H1 (cell line): Measurements from ENCODE around the gene MYL6. TPM values are rescaled to one million over a fixed set of nuclear protein-coding genes. Genes with fewer than 3 reads are reported as not detected.

Source experiments
- CTCF ChIA-PET: fragments of 300-600 bp; sonication (Branson Sonifier 250); formaldehyde crosslinking; loops from one replicate; lab custom pipeline; 2021; ENCODE audit not compliant: partially characterized antibody; lab: Charles Lee
- POLR2A ChIA-PET: fragments of 300-600 bp; sonication (Branson Sonifier 250); formaldehyde crosslinking; loops from one replicate; lab custom pipeline; 2021; ENCODE audit warnings: inconsistent platforms; ENCODE audit not compliant: partially characterized antibody; lab: Charles Lee
- DNase-seq, 2 experiments: peaks; one replicate each; pipeline versions ENCODE4 v3.0.0 to v3.0.0-alpha.2; 2010 to 2022; ENCODE audit warnings: low spot score in 2 of 2, low read depth in 1 of 2, mixed read lengths in 1 of 2
- FAIRE-seq: peaks from 2 replicates; lab custom pipeline; 2011; peaks lifted over from hg19 to GRCh38; lab: Jason Lieb, UNC
- H2AFZ ChIP-seq: 2 replicates; pipeline ENCODE4 v1.8.1; 2012; ENCODE audit warnings: low read length, inconsistent platforms
- H2AK5ac ChIP-seq: 2 replicates; pipeline ENCODE4 v1.6.1; 2013; ENCODE audit warnings: low read depth, low read length
- H2BK120ac ChIP-seq: replicated peaks from 2 replicates; pipeline ENCODE3; 2013; ENCODE audit warnings: low read depth, low read length, inconsistent platforms
- H2BK12ac ChIP-seq: 2 replicates; pipeline ENCODE4 v1.6.1; 2013; ENCODE audit warnings: low read depth, low read length
- H2BK15ac ChIP-seq: 2 replicates; pipeline ENCODE4 v1.6.1; 2013; ENCODE audit warnings: low read length
- H2BK20ac ChIP-seq: 2 replicates; pipeline ENCODE4 v1.6.1; 2013; ENCODE audit warnings: low read length
- H2BK5ac ChIP-seq: 2 replicates; pipeline ENCODE4 v1.6.1; 2013; ENCODE audit warnings: low read depth, low read length
- H3K14ac ChIP-seq: 2 replicates; pipeline ENCODE4 v1.6.1; 2013; ENCODE audit warnings: inconsistent platforms; ENCODE audit not compliant: insufficient read length
- H3K18ac ChIP-seq: 2 replicates; pipeline ENCODE4 v1.6.1; 2013; ENCODE audit warnings: low read length; ENCODE audit errors: extremely low read depth
- H3K23ac ChIP-seq: 2 replicates; pipeline ENCODE4 v1.6.1; 2013; ENCODE audit warnings: inconsistent platforms; ENCODE audit not compliant: insufficient read length
- H3K23me2 ChIP-seq: 2 replicates; pipeline ENCODE4 v1.6.1; 2013; ENCODE audit warnings: low read depth, low read length
- H3K27ac ChIP-seq: 2 replicates; pipeline ENCODE4 v1.6.1; 2011; ENCODE audit warnings: low read depth, low read length, inconsistent platforms
- H3K27me3 ChIP-seq, 4 experiments: replicated peaks in 1 of 4; 1 replicate in 1 of 4; 2 replicates in 3 of 4; pipeline versions ENCODE4 v1.6.1 to v1.8.1; 2011 to 2013; ENCODE audit warnings: low read length in 3 of 4, mild to moderate bottlenecking in 3 of 4, inconsistent platforms in 2 of 4, mixed read lengths in 2 of 4, moderate library complexity in 1 of 4; ENCODE audit not compliant: control insufficient read depth in 3 of 4, insufficient read depth in 3 of 4; ENCODE audit errors: extremely low read depth in 1 of 4
- H3K36me3 ChIP-seq, 4 experiments: 2 replicates each; pipeline versions ENCODE4 v1.6.1 to v1.8.1; 2011 to 2013; ENCODE audit warnings: mild to moderate bottlenecking in 4 of 4, low read length in 3 of 4, moderate library complexity in 2 of 4, control low read depth in 1 of 4, inconsistent platforms in 1 of 4; ENCODE audit not compliant: insufficient read depth in 4 of 4, control insufficient read depth in 2 of 4
- H3K4ac ChIP-seq: replicated peaks from 2 replicates; pipeline ENCODE3; 2013; ENCODE audit warnings: low read length, low read depth, mixed read lengths, inconsistent platforms; ENCODE audit not compliant: insufficient read length
- H3K4me1 ChIP-seq, 4 experiments: replicated peaks in 1 of 4; 1 replicate in 1 of 4; 2 replicates in 3 of 4; pipeline versions ENCODE4 v1.6.1 to v1.8.1; 2011 to 2013; ENCODE audit warnings: low read length in 3 of 4, inconsistent platforms in 2 of 4, mixed read lengths in 1 of 4; ENCODE audit not compliant: insufficient read depth in 4 of 4, control insufficient read depth in 3 of 4
- H3K4me2 ChIP-seq, 2 experiments: 2 replicates each; pipeline versions ENCODE4 v1.6.1 to v1.8.1; 2011 to 2013; ENCODE audit warnings: low read depth in 2 of 2, low read length in 2 of 2, control low read depth in 1 of 2, inconsistent platforms in 1 of 2, mild to moderate bottlenecking in 1 of 2; ENCODE audit not compliant: insufficient read depth in 1 of 2
- H3K4me3 ChIP-seq, 4 experiments: fragments of 200-600, 300-600 bp in 1 of 4; sonication (generic), shearing (Covaris generic), sonication (Bioruptor Twin) in 1 of 4; 2 replicates each; pipeline versions ENCODE4 v1.5.1 to v1.8.1; 2011 to 2016; ENCODE audit warnings: low read length in 4 of 4, low read depth in 3 of 4, control low read depth in 2 of 4, inconsistent platforms in 2 of 4, mild to moderate bottlenecking in 2 of 4, mixed read lengths in 1 of 4, moderate library complexity in 1 of 4; ENCODE audit not compliant: insufficient read depth in 2 of 4; ENCODE audit errors: extremely low read depth in 1 of 4
- H3K56ac ChIP-seq: replicated peaks from 2 replicates; pipeline ENCODE3; 2013; ENCODE audit warnings: low read depth, mild to moderate bottlenecking, mixed read lengths, low read length, inconsistent platforms; ENCODE audit not compliant: insufficient read length
- H3K79me1 ChIP-seq: 2 replicates; pipeline ENCODE4 v1.6.1; 2013; ENCODE audit warnings: low read depth, low read length, control low read depth
- H3K79me2 ChIP-seq, 2 experiments: 2 replicates each; pipeline versions ENCODE4 v1.6.1 to v1.8.1; 2012 to 2013; ENCODE audit warnings: low read length in 2 of 2, mild to moderate bottlenecking in 2 of 2, inconsistent platforms in 1 of 2; ENCODE audit not compliant: insufficient read depth in 2 of 2, control insufficient read depth in 1 of 2
- H3K9ac ChIP-seq, 4 experiments: replicated peaks in 1 of 4; 1 replicate in 1 of 4; 2 replicates in 3 of 4; pipeline versions ENCODE4 v1.6.1 to v1.8.1; 2011 to 2013; ENCODE audit warnings: low read depth in 3 of 4, low read length in 3 of 4, control low read depth in 2 of 4, mild to moderate bottlenecking in 2 of 4, moderate library complexity in 2 of 4, inconsistent platforms in 1 of 4; ENCODE audit errors: extremely low read depth in 1 of 4
- H3K9me3 ChIP-seq, 2 experiments: 2 replicates each; pipeline versions ENCODE4 v1.6.1 to v1.8.1; 2012 to 2013; ENCODE audit warnings: mild to moderate bottlenecking in 2 of 2, moderate library complexity in 2 of 2, control low read depth in 1 of 2, inconsistent platforms in 1 of 2, low read depth in 1 of 2, low read length in 1 of 2, mixed read lengths in 1 of 2; ENCODE audit not compliant: insufficient read depth in 2 of 2
- H4K20me1 ChIP-seq, 2 experiments: replicated peaks in 1 of 2; 2 replicates each; pipeline versions ENCODE3 to v1.8.1; 2011 to 2013; ENCODE audit warnings: inconsistent platforms in 2 of 2, low read length in 2 of 2, mild to moderate bottlenecking in 1 of 2; ENCODE audit not compliant: insufficient read depth in 2 of 2, control insufficient read depth in 1 of 2
- H4K5ac ChIP-seq: 2 replicates; pipeline ENCODE4 v1.6.1; 2013; ENCODE audit warnings: low read length, low read depth, mixed read lengths, inconsistent platforms; ENCODE audit not compliant: insufficient read length
- H4K8ac ChIP-seq: 2 replicates; pipeline ENCODE4 v1.8.0; 2013; ENCODE audit warnings: mild to moderate bottlenecking, moderate library complexity, low read length, inconsistent platforms; ENCODE audit not compliant: insufficient read depth; ENCODE audit errors: extremely low read depth
- H4K91ac ChIP-seq: replicated peaks from 2 replicates; pipeline ENCODE3; 2013; ENCODE audit warnings: low read length, mixed read lengths, inconsistent platforms; ENCODE audit not compliant: insufficient read length
- PHF8 ChIP-seq: fragments of 200-600 bp; sonication (generic); conservative IDR thresholded peaks from 2 replicates; pipeline ENCODE4 v1.7.1; 2012; ENCODE audit warnings: low read depth, mild to moderate bottlenecking, inconsistent platforms, low read length, moderate library complexity
- POLR2AphosphoS5 ChIP-seq: IDR thresholded peaks from 2 replicates; pipeline ENCODE4 v1.6.1; 2011; ENCODE audit warnings: low read depth, low read length
- SAP30 ChIP-seq: fragments of 300-600 bp; sonication (generic); IDR thresholded peaks from 2 replicates; pipeline ENCODE4 v1.7.1; 2012; ENCODE audit warnings: low read length, moderate library complexity, mild to moderate bottlenecking, inconsistent platforms; ENCODE audit not compliant: insufficient read depth, insufficient replicate concordance
- TAF7 ChIP-seq: optimal IDR thresholded peaks from 2 replicates; pipeline ENCODE3; 2011; ENCODE audit warnings: low read depth, mild to moderate bottlenecking, inconsistent platforms, low read length, moderate library complexity, borderline replicate concordance
- TBP ChIP-seq: IDR thresholded peaks from 2 replicates; pipeline ENCODE4 v1.6.1; 2011; ENCODE audit warnings: low read depth, low read length, improper control_type of control experiment
- WGBS, 2 experiments: shearing (Covaris generic) in 1 of 2; methylation state at CpG; one replicate each; pipeline versions ENCODE4 v1.1.6 to v1.1.7; 2013 to 2015; ENCODE audit warnings: low lambda C conversion rate in 2 of 2, mixed read lengths in 2 of 2, inconsistent platforms in 1 of 2, low coverage in 1 of 2, missing lambda C conversion rate in 1 of 2; ENCODE audit not compliant: insufficient replicate concordance in 2 of 2, insufficient coverage in 1 of 2, insufficient read length in 1 of 2; ENCODE audit errors: extremely low coverage in 1 of 2, missing lambda C conversion rate in 1 of 2; 5-methylcytosine and 5-hydroxymethylcytosine counted together
- polyA plus RNA-seq, 7 experiments: library from polyadenylated mRNA; depleted of rRNA in 3 of 7; stranded (reverse) in 5 of 7; unstranded in 2 of 7; fragments of >200 nt in 5 of 7; fragments of 200-250 nt in 2 of 7; gene quantifications; 1 replicate in 5 of 7; 2 replicates in 1 of 7; 4 replicates in 1 of 7; pipeline versions ENCODE4 v1.2.1 to v1.2.3, GENCODE V29; 2011 to 2013; ENCODE audit warnings: missing spikeins in 2 of 7, mixed read lengths in 2 of 7
- total RNA-seq: library from RNA; stranded (reverse); fragmentation: NEBNext Ultra II Directional; extraction: Animal tissue kit (Norgen Biotek cat#: 25700); gene quantifications from 2 replicates; pipeline ENCODE4 v1.2.1, GENCODE V29; 2021

Gene MYL6
- total and polyA plus RNA-seq, 2 of the 8 experiments (the other 6 are each of a cell fraction or from before 2014, with no cell fraction given): 1,130 to 2,279 TPM

- WGBS, 2 experiments: 93% methylated on average over 6 of the region's 6 CpGs; no CpG with 5 or more reads in 1 of the 2 experiments
- H3K27ac ChIP-seq: no peak overlapping the region
Measured at GRCh38 chr12:56208006-56208405, 49.8 kb downstream of the MYL6 start.

More at GRCh38 chr12:56208006-56208405, 49.8 kb downstream of the MYL6 start:
- no peaks in the 10 kb centered on the region for H3K79me2 ChIP-seq
- H3K56ac ChIP-seq: no peak overlapping the region
- H3K14ac ChIP-seq: no peak overlapping the region
- no peaks in the 10 kb centered on the region for H3K27me3 ChIP-seq
- no peak overlapping the region for H2BK120ac ChIP-seq
- no peak overlapping the region for H3K18ac ChIP-seq
- no peak overlapping the region for H3K4ac ChIP-seq
- H3K9ac ChIP-seq: no peak overlapping the region
- H3K4me3 ChIP-seq: no peak overlapping the region
- no peak overlapping the region for H4K5ac ChIP-seq
- H3K4me1 ChIP-seq: no peaks in the 10 kb centered on the region
- peaks cover 31 to 68% (median 53%) of the 10 kb centered on the region in 4 experiments for H3K36me3 ChIP-seq
- H2AFZ ChIP-seq: no peak overlapping the region
- no peak overlapping the region for H3K4me2 ChIP-seq
- no peak overlapping the region for H4K91ac ChIP-seq
- CTCF ChIA-PET: interaction anchor here (0.9 to 12.3 kb wide), 13 partner anchors 8 to 489 kb away, joined by 3 to 111 read pairs (median 12); partner anchors contain the start of genes ANKRD52, RNF41, SLC39A5 and SMARCC2
- H3K79me1 ChIP-seq: no peaks in the 10 kb centered on the region
- TF ChIP-seq TBP: no peak
- no peak for TF ChIP-seq SAP30
- no peak for TF ChIP-seq PHF8
- no peak for TF ChIP-seq TAF7
- peak; percentile 39 for TF ChIP-seq POLR2AphosphoS5
- no peaks in the 10 kb centered on the region for H3K9me3 ChIP-seq
- H2BK5ac ChIP-seq: no peak overlapping the region
- H4K20me1 ChIP-seq: no peaks in the 10 kb centered on the region
- H4K8ac ChIP-seq: no peak overlapping the region
- DNase-seq (no peak), FAIRE-seq (no peak)
- no peak overlapping the region for H2BK12ac ChIP-seq
- no peak overlapping the region for H2AK5ac ChIP-seq
- no peak overlapping the region for H3K23ac ChIP-seq
- POLR2A ChIA-PET: interaction anchor here (0.7 to 17.4 kb wide), 16 partner anchors 11 to 126 kb away, joined by 3 to 203 read pairs (median 4); partner anchors contain the start of genes ANKRD52, MYL6, RNF41 and SMARCC2
- H2BK20ac ChIP-seq: no peak overlapping the region
- no peaks in the 10 kb centered on the region for H3K23me2 ChIP-seq
- no peak overlapping the region for H2BK15ac ChIP-seq
